ENCODE measurements around the gene ENO2. TPM values are rescaled to one million over a fixed set of nuclear protein-coding genes. Genes with fewer than 3 reads are reported as not detected.

Gene ENO2
- total RNA-seq, 2 donors from 2014 or later = 151 to 158 TPM

- Mint-ChIP-seq H3K4me3 (peak within 1 kb of the TSS; percentile 95), H3K9me3 (no peaks in the 10 kb centered on the region), H3K4me1 (ENCODE audit: low read depth in 2 of 2) (peaks cover 41 to 42% of the 10 kb centered on the region in 2 donors), H3K27me3 (no peaks in the 10 kb centered on the region), H3K27ac (peak within 1 kb of the TSS; percentile 93 to 99), H3K36me3 (no peaks in the 10 kb centered on the region)
- ATAC-seq (peak; percentile 62 to 67), DNase-seq (ENCODE audit: low spot score) (no peak)
Measured at GRCh38 chr12:6927379-6928021, 13.1 kb downstream of the ENO2 start, which contains the start of gene ATN1. ATN1 (plus strand) TSS chr12:6927959; CDS start chr12:6934002, 6,043 bp downstream.

- Mint-ChIP-seq H3K4me3 (peak overlapping the region; percentile 80), H3K27ac (peak overlapping the region; percentile 64 to 96), H3K4me1 (ENCODE audit: low read depth in 2 of 2) (peaks cover 42 to 45% of the 10 kb centered on the region in 2 donors), H3K27me3 (no peaks in the 10 kb centered on the region), H3K36me3 (no peaks in the 10 kb centered on the region), H3K9me3 (no peaks in the 10 kb centered on the region)
- ATAC-seq (peak; percentile 56 to 69), DNase-seq (ENCODE audit: low spot score) (no peak)
Measured at GRCh38 chr12:6928022-6928702, 13.8 kb downstream of the ENO2 start.

- Mint-ChIP-seq H3K4me1 (ENCODE audit: low read depth in 2 of 2) (peaks cover 42 to 45% of the 10 kb centered on the region in 2 donors), H3K4me3 (peak overlapping the region; percentile 80), H3K27me3 (no peaks in the 10 kb centered on the region), H3K36me3 (no peaks in the 10 kb centered on the region), H3K27ac (peak overlapping the region; percentile 64 to 96), H3K9me3 (no peaks in the 10 kb centered on the region)
- no peak for ATAC-seq
- no peak for DNase-seq (ENCODE audit: low spot score)
Measured at GRCh38 chr12:6928703-6929407, 14.5 kb downstream of the ENO2 start.

GRCh38 chr12:6929466-6930452 lies 15.4 kb downstream of the ENO2 start:
- Mint-ChIP-seq H3K9me3 (no peaks in the 10 kb centered on the region), H3K27me3 (no peaks in the 10 kb centered on the region), H3K4me3 (peak overlapping the region; percentile 80), H3K27ac (peak overlapping the region; percentile 64 to 96), H3K4me1 (ENCODE audit: low read depth in 2 of 2) (peaks cover 38 to 41% of the 10 kb centered on the region in 2 donors), H3K36me3 (no peaks in the 10 kb centered on the region)
- no peak for ATAC-seq
- no peak for DNase-seq (ENCODE audit: low spot score)

- Mint-ChIP-seq H3K27ac (peak overlapping the region; percentile 43 to 48), H3K27me3 (no peaks in the 10 kb centered on the region), H3K4me3 (no peak overlapping the region), H3K36me3 (no peaks in the 10 kb centered on the region), H3K4me1 (ENCODE audit: low read depth in 2 of 2) (peaks cover 39 to 42% of the 10 kb centered on the region in 2 donors), H3K9me3 (no peaks in the 10 kb centered on the region)
- ATAC-seq (no peak), DNase-seq (ENCODE audit: low spot score) (no peak)
Measured at GRCh38 chr12:6932766-6933165, 18.4 kb downstream of the ENO2 start.

GRCh38 chr12:6934110-6934509 lies 19.7 kb downstream of the ENO2 start:
- no peak for ATAC-seq

GRCh38 chr12:6935371-6936193 lies 21.2 kb downstream of the ENO2 start:
- Mint-ChIP-seq H3K4me1 (ENCODE audit: low read depth in 2 of 2) (peaks cover 30 to 42% of the 10 kb centered on the region in 2 donors), H3K27me3 (no peaks in the 10 kb centered on the region), H3K4me3 (peak overlapping the region; percentile 64), H3K9me3 (no peaks in the 10 kb centered on the region), H3K27ac (peak overlapping the region; percentile 61 to 81), H3K36me3 (no peaks in the 10 kb centered on the region)
- ATAC-seq (no peak), DNase-seq (ENCODE audit: low spot score) (no peak)

More at GRCh38 chr12:6934110-6934509, 19.7 kb downstream of the ENO2 start:
- no peaks in the 10 kb centered on the region for H3K27me3 Mint-ChIP-seq
- no peak overlapping the region for H3K4me3 Mint-ChIP-seq
- H3K9me3 Mint-ChIP-seq = no peaks in the 10 kb centered on the region
- no peak for DNase-seq (ENCODE audit: low spot score)
- peak overlapping the region; percentile 49 to 61 for H3K27ac Mint-ChIP-seq
- peaks cover 36 to 43% of the 10 kb centered on the region in 2 donors for H3K4me1 Mint-ChIP-seq (ENCODE audit: low read depth in 2 of 2)
- no peaks in the 10 kb centered on the region for H3K36me3 Mint-ChIP-seq

- peak overlapping the region; percentile 83 for H3K4me3 Mint-ChIP-seq
- H3K9me3 Mint-ChIP-seq = no peaks in the 10 kb centered on the region
- DNase-seq (ENCODE audit: low spot score) (no peak), ATAC-seq (no peak)
- H3K27ac Mint-ChIP-seq = peak overlapping the region; percentile 61 to 81
- H3K27me3 Mint-ChIP-seq = no peaks in the 10 kb centered on the region
- H3K36me3 Mint-ChIP-seq = no peaks in the 10 kb centered on the region
- H3K4me1 Mint-ChIP-seq (ENCODE audit: low read depth in 2 of 2) = peaks cover 30 to 42% of the 10 kb centered on the region in 2 donors
Measured at GRCh38 chr12:6936194-6936635, 21.8 kb downstream of the ENO2 start.

GRCh38 chr12:6936636-6937480 lies 22.5 kb downstream of the ENO2 start:
- Mint-ChIP-seq H3K4me1 (ENCODE audit: low read depth in 2 of 2) (peaks cover 30 to 42% of the 10 kb centered on the region in 2 donors), H3K27ac (peak overlapping the region; percentile 61 to 81), H3K9me3 (no peaks in the 10 kb centered on the region), H3K4me3 (peak overlapping the region; percentile 83), H3K36me3 (no peaks in the 10 kb centered on the region), H3K27me3 (no peaks in the 10 kb centered on the region)
- DNase-seq (ENCODE audit: low spot score) = no peak
- ATAC-seq = peak in 1 of 2 donors; percentile 2

GRCh38 chr12:6937481-6938352 lies 23.3 kb downstream of the ENO2 start:
- Mint-ChIP-seq H3K36me3 (no peaks in the 10 kb centered on the region), H3K4me3 (peak overlapping the region; percentile 83), H3K4me1 (ENCODE audit: low read depth in 2 of 2) (peaks cover 31 to 46% of the 10 kb centered on the region in 2 donors), H3K27ac (peak overlapping the region; percentile 80 to 81), H3K27me3 (no peaks in the 10 kb centered on the region), H3K9me3 (no peaks in the 10 kb centered on the region)
- DNase-seq (ENCODE audit: low spot score) (peak; percentile 95), ATAC-seq (peak; percentile 98 to 99)
